ENCODE measurements around the gene PPP3CB. TPM values are rescaled to one million over a fixed set of nuclear protein-coding genes. Genes with fewer than 3 reads are reported as not detected.

Gene PPP3CB
- total and polyA plus RNA-seq, 2 donors (not counting 1 experiment from before 2014, with no cell fraction given) = 15.9 to 51.2 TPM

DNA sequence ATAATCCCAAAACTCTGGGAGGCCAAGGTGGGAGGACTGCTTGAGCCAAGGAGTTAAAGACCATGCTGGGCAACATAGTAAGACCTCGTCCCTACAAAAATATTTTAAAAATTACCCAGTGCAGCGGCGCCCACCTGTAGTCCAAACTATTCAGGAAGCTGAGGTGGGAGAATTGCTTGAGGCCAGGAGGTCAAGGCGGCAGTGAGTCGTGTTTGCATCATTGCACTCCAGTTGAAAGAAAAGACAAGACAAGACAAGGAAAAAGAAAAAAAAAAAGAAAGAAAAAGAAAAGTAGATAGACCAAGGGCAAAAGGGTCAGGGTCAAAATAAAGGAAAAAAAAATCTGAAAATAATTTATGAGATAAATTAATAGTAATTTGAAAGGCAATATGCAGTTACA is 87.8 kb downstream of the PPP3CB start:
- Histone ChIP-seq H3K4me1 (ENCODE audit: control insufficient read depth in 2 of 2, insufficient read depth in 2 of 2, low read length in 2 of 2) (peaks cover 9 to 13% of the 10 kb centered on the region in 2 donors), H3K79me2 (ENCODE audit: control insufficient read depth, insufficient read depth, low read length) (peaks cover 99% of the 10 kb centered on the region), H3K36me3 (replicated peaks in 1 of 2; ENCODE audit: control extremely low read depth in 1 of 2, control insufficient read depth in 1 of 2, extremely low read depth in 1 of 2, insufficient read depth in 2 of 2, low read length in 1 of 2) (peaks cover 2 to 6% of the 10 kb centered on the region in 2 experiments), H2AFZ (ENCODE audit: insufficient read depth, low read depth, low read length, poor library complexity, severe bottlenecking) (no peak overlapping the region), H3K27ac (ENCODE audit: low read length in 2 of 2) (no peak overlapping the region), H4K20me1 (ENCODE audit: control insufficient read depth, insufficient read depth, low read length, poor library complexity, severe bottlenecking) (peaks cover 62% of the 10 kb centered on the region), H3K4me3 (ENCODE audit: control extremely low read depth in 1 of 5, extremely low read depth in 1 of 5, insufficient read depth in 1 of 5, low read depth in 2 of 5, low read length in 4 of 5) (no peak overlapping the region), H3K27me3 (replicated peaks in 1 of 4; ENCODE audit: control extremely low read depth in 1 of 4, control insufficient read depth in 3 of 4, insufficient read depth in 4 of 4, low read length in 3 of 4) (no peaks in the 10 kb centered on the region), H3K9me3 (ENCODE audit: control extremely low read depth in 1 of 3, control insufficient read depth in 2 of 3, insufficient read depth in 1 of 3, low read length in 2 of 3) (no peaks in the 10 kb centered on the region), H3K9ac (ENCODE audit: low read length) (no peak overlapping the region), H3K4me2 (replicated peaks; ENCODE audit: low read depth, low read length, poor library complexity, severe bottlenecking) (no peak overlapping the region)
- Mint-ChIP-seq H3K9me3 (ENCODE audit: insufficient read depth) (no peaks in the 10 kb centered on the region), H3K4me3 (no peak overlapping the region), H3K4me1 (peaks cover 51% of the 10 kb centered on the region), H3K27me3 (no peaks in the 10 kb centered on the region), H3K27ac (no peak overlapping the region)
- ChIA-PET POLR2A (no interaction called here), CTCF (no interaction called here)
- ATAC-seq (ENCODE audit: low read depth) (no peak), DNase-seq (no peak)
- WGBS (ENCODE audit: insufficient coverage) = 100% methylated on average over 2 of the region's 5 CpGs
- intact Hi-C loops (cut with micrococcal nuclease) = no loop called here
- TF ChIP-seq EZH2 (IDR thresholded peaks at IDR 0.05; ENCODE audit: borderline replicate concordance, insufficient read depth, low read depth, low read length, poor library complexity, severe bottlenecking) = no peak
- TF ChIP-seq, protein P1, sequence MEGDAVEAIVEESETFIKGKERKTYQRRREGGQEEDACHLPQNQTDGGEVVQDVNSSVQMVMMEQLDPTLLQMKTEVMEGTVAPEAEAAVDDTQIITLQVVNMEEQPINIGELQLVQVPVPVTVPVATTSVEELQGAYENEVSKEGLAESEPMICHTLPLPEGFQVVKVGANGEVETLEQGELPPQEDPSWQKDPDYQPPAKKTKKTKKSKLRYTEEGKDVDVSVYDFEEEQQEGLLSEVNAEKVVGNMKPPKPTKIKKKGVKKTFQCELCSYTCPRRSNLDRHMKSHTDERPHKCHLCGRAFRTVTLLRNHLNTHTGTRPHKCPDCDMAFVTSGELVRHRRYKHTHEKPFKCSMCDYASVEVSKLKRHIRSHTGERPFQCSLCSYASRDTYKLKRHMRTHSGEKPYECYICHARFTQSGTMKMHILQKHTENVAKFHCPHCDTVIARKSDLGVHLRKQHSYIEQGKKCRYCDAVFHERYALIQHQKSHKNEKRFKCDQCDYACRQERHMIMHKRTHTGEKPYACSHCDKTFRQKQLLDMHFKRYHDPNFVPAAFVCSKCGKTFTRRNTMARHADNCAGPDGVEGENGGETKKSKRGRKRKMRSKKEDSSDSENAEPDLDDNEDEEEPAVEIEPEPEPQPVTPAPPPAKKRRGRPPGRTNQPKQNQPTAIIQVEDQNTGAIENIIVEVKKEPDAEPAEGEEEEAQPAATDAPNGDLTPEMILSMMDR (IDR thresholded peaks at IDR 0.05) = no peak

DNA sequence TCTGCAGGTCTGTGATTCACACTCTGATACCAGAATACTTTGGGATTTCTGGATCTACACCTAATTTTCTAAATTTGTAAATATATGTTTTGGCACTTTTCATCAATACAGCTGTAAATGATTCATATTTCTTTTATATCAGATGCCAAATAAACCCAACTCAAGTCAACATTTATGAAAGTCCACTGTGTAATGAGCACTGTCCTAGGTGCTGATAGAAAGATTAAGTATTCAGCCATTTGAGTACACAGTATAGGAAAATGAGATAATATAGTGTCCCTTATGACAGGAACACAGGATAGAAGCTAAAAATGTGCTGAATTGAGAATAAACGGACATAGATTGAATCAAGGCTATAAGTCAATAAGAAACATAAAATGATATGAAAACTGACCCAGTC is 88.3 kb downstream of the PPP3CB start:
- no peak overlapping the region for H3K27ac Mint-ChIP-seq
- POLR2A ChIA-PET = no interaction called here
- intact Hi-C loops (cut with micrococcal nuclease) = no loop called here

More for the DNA sequence above, 88.3 kb downstream of the PPP3CB start:
- H3K4me3 ChIP-seq (ENCODE audit: control extremely low read depth in 1 of 5, extremely low read depth in 1 of 5, insufficient read depth in 1 of 5, low read depth in 2 of 5, low read length in 4 of 5) = no peak overlapping the region
- no peak for ATAC-seq (ENCODE audit: low read depth)
- no peak for DNase-seq
- peaks cover 99% of the 10 kb centered on the region for H3K79me2 ChIP-seq (ENCODE audit: control insufficient read depth, insufficient read depth, low read length)
- TF ChIP-seq, protein P1 (IDR thresholded peaks at IDR 0.05) = no peak
- TF ChIP-seq EZH2 (IDR thresholded peaks at IDR 0.05; ENCODE audit: borderline replicate concordance, insufficient read depth, low read depth, low read length, poor library complexity, severe bottlenecking) = no peak
- no peaks in the 10 kb centered on the region for H3K9me3 Mint-ChIP-seq (ENCODE audit: insufficient read depth)
- H3K4me3 Mint-ChIP-seq = no peak overlapping the region
- peaks cover 3 to 7% of the 10 kb centered on the region in 2 donors for H3K4me1 ChIP-seq (ENCODE audit: control insufficient read depth in 2 of 2, insufficient read depth in 2 of 2, low read length in 2 of 2)
- H3K36me3 ChIP-seq (replicated peaks in 1 of 2; ENCODE audit: control extremely low read depth in 1 of 2, control insufficient read depth in 1 of 2, extremely low read depth in 1 of 2, insufficient read depth in 2 of 2, low read length in 1 of 2) = peaks cover 2 to 6% of the 10 kb centered on the region in 2 experiments
- no CpG with 5 or more reads among the region's 1 CpG for WGBS (ENCODE audit: insufficient coverage)
- no peak overlapping the region for H3K4me2 ChIP-seq (replicated peaks; ENCODE audit: low read depth, low read length, poor library complexity, severe bottlenecking)
- H3K27me3 Mint-ChIP-seq = no peaks in the 10 kb centered on the region
- H3K4me1 Mint-ChIP-seq = peaks cover 47% of the 10 kb centered on the region
- H2AFZ ChIP-seq (ENCODE audit: insufficient read depth, low read depth, low read length, poor library complexity, severe bottlenecking) = no peak overlapping the region
- no peak overlapping the region for H3K9ac ChIP-seq (ENCODE audit: low read length)
- H4K20me1 ChIP-seq (ENCODE audit: control insufficient read depth, insufficient read depth, low read length, poor library complexity, severe bottlenecking) = peaks cover 67% of the 10 kb centered on the region
- H3K27me3 ChIP-seq (replicated peaks in 1 of 4; ENCODE audit: control extremely low read depth in 1 of 4, control insufficient read depth in 3 of 4, insufficient read depth in 4 of 4, low read length in 3 of 4) = no peaks in the 10 kb centered on the region
- H3K27ac ChIP-seq (ENCODE audit: low read length in 2 of 2) = no peak overlapping the region
- H3K9me3 ChIP-seq (ENCODE audit: control extremely low read depth in 1 of 3, control insufficient read depth in 2 of 3, insufficient read depth in 1 of 3, low read length in 2 of 3) = no peaks in the 10 kb centered on the region
- CTCF ChIA-PET = no interaction called here

Measured in B cell (primary cell).